WI38 (cell line): ENCODE data around the gene DSP.

Source experiments
- H3K4me3 ChIP-seq: 2 replicates; pipeline ENCODE4 v1.5.1; 2011; ENCODE audit warnings: low read depth, mild to moderate bottlenecking, control low read depth, low read length
- CTCF ChIP-seq: IDR thresholded peaks from 2 replicates; pipeline ENCODE4 v1.5.1; 2012; ENCODE audit warnings: low read depth, mild to moderate bottlenecking, control low read depth, low read length

DSP gene

GRCh38 chr6:7590918-7591302 lies 49.4 kb downstream of the DSP start:
- TF ChIP-seq CTCF: no peak
- H3K4me3 ChIP-seq: peak overlapping the region; percentile 77

- no peak overlapping the region for H3K4me3 ChIP-seq
- no peak for TF ChIP-seq CTCF
Measured at GRCh38 chr6:7591770-7592169, 50.3 kb downstream of the DSP start.

GRCh38 chr6:7593229-7593628 lies 51.8 kb downstream of the DSP start:
- no peak for TF ChIP-seq CTCF
- no peak overlapping the region for H3K4me3 ChIP-seq

- TF ChIP-seq CTCF: no peak
- no peak overlapping the region for H3K4me3 ChIP-seq
Measured at GRCh38 chr6:7594579-7595125, 53.2 kb downstream of the DSP start.

GRCh38 chr6:7604003-7604402 lies 62.5 kb downstream of the DSP start:
- H3K4me3 ChIP-seq: no peak overlapping the region
- no peak for TF ChIP-seq CTCF

GRCh38 chr6:7604506-7604905 lies 63.0 kb downstream of the DSP start:
- no peak for TF ChIP-seq CTCF
- H3K4me3 ChIP-seq: no peak overlapping the region

- H3K4me3 ChIP-seq: no peak overlapping the region
- peak; percentile 51 for TF ChIP-seq CTCF
Measured at GRCh38 chr6:7615611-7616383, 74.3 kb downstream of the DSP start.
